ENCODE measurements around the gene ALKBH6. TPM values are rescaled to one million over a fixed set of nuclear protein-coding genes. Genes with fewer than 3 reads are reported as not detected.

ALKBH6 gene
- total RNA-seq: 10 to 100 TPM; 21.1 to 33.2 (median 24.9) TPM

DNA sequence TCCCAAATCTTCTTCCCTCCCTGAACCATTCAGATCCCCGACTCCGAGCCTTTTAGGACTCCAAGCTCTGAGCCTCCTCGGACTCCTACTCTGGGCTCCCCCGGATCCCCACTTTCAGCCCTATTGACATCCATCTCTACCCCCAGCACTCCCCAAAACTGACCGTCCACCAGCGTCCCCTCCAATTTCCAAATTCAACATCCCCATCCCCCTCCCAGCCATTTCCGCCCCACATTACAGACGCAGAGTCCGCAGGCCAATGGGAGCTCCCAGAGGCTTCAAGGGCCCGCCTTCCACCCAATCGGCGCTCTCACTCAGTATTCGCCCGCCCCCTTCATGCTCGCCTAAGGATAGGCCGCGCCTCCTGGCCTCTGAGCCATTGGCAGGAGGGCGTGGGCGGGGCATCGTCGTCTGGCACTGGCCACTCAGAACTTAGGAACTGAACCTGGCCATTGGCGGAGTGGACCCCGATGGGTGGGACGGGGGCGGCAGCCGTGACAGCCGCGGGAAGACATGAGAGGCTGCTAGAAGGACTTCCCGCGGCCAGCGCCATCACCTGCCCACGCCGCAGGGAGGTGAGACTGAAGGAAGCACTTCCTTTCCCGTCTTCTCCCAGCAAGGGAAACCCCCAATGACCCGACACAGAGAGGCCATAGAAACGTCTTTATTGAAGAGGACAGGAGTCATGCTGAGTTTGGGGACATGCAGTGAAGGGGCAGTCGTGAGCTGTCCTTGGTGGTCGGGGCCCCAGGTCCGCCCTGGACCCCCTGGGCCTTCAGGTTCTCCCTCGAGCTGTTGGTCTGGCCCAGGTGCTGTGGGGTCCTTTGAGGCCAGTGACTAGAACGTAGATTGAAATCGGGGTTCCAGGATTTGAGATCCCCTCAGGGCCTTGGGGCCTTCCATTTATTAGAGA is at the start of gene ALKBH6:
ALKBH6 (minus strand) TSS at position 202 of the 913 bp plus-strand sequence. CDS start 816 bp downstream, outside the sequence.
- H3K27ac ChIP-seq: peak within 1 kb of the TSS; percentile 72
- peaks cover 9% of the 10 kb centered on the region for H3K36me3 ChIP-seq
- peak; percentile 100 for DNase-seq (ENCODE audit: low spot score in 2 of 2)
- peaks cover 23% of the 10 kb centered on the region for H3K4me1 ChIP-seq
- no peak for TF ChIP-seq POLR2A (IDR thresholded peaks at IDR 0.05)
- peak in 1 of 3 donors; percentile 38 for TF ChIP-seq POLR2AphosphoS5 (IDR thresholded peaks at IDR 0.05)
- TF ChIP-seq, protein P1, sequence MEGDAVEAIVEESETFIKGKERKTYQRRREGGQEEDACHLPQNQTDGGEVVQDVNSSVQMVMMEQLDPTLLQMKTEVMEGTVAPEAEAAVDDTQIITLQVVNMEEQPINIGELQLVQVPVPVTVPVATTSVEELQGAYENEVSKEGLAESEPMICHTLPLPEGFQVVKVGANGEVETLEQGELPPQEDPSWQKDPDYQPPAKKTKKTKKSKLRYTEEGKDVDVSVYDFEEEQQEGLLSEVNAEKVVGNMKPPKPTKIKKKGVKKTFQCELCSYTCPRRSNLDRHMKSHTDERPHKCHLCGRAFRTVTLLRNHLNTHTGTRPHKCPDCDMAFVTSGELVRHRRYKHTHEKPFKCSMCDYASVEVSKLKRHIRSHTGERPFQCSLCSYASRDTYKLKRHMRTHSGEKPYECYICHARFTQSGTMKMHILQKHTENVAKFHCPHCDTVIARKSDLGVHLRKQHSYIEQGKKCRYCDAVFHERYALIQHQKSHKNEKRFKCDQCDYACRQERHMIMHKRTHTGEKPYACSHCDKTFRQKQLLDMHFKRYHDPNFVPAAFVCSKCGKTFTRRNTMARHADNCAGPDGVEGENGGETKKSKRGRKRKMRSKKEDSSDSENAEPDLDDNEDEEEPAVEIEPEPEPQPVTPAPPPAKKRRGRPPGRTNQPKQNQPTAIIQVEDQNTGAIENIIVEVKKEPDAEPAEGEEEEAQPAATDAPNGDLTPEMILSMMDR (IDR thresholded peaks at IDR 0.05): no peak
- no peak for TF ChIP-seq EP300 (IDR thresholded peaks at IDR 0.05)
- H3K4me3 ChIP-seq: peak within 1 kb of the TSS; percentile 64
- H3K9me3 ChIP-seq: no peaks in the 10 kb centered on the region
- under 1% methylated on average over 32 of the region's 42 CpGs for WGBS
- no peaks in the 10 kb centered on the region for H3K27me3 ChIP-seq

GRCh38 chr19:36061367-36061766 is 47.4 kb upstream of the ALKBH6 start:
- no peaks in the 10 kb centered on the region for H3K27me3 ChIP-seq
- TF ChIP-seq POLR2AphosphoS5 (IDR thresholded peaks at IDR 0.05): no peak
- TF ChIP-seq EP300 (IDR thresholded peaks at IDR 0.05): no peak
- TF ChIP-seq, protein P1 (IDR thresholded peaks at IDR 0.05): no peak
- no peak for TF ChIP-seq POLR2A (IDR thresholded peaks at IDR 0.05)
- WGBS: 100% methylated on average over 2 of the region's 2 CpGs
- no peak for DNase-seq (ENCODE audit: low spot score in 2 of 2)
- H3K9me3 ChIP-seq: no peaks in the 10 kb centered on the region
- H3K4me3 ChIP-seq: no peak overlapping the region
- no peak overlapping the region for H3K27ac ChIP-seq
- H3K36me3 ChIP-seq: no peaks in the 10 kb centered on the region
- H3K4me1 ChIP-seq: peaks cover 5% of the 10 kb centered on the region

- Histone ChIP-seq H3K4me1 (peaks cover 11% of the 10 kb centered on the region), H3K27ac (no peak overlapping the region), H3K4me3 (no peak overlapping the region), H3K27me3 (no peaks in the 10 kb centered on the region), H3K9me3 (no peaks in the 10 kb centered on the region), H3K36me3 (no peaks in the 10 kb centered on the region)
- DNase-seq (ENCODE audit: low spot score in 2 of 2): no peak
- WGBS: 75% methylated on average over 4 of the region's 4 CpGs
- no peak for TF ChIP-seq POLR2A (IDR thresholded peaks at IDR 0.05)
- TF ChIP-seq, protein P1 (IDR thresholded peaks at IDR 0.05): peak in 1 of 2 donors; percentile 30
These were observed 46.4 kb upstream of the ALKBH6 start for GRCh38 chr19:36060430-36060829.

DNA sequence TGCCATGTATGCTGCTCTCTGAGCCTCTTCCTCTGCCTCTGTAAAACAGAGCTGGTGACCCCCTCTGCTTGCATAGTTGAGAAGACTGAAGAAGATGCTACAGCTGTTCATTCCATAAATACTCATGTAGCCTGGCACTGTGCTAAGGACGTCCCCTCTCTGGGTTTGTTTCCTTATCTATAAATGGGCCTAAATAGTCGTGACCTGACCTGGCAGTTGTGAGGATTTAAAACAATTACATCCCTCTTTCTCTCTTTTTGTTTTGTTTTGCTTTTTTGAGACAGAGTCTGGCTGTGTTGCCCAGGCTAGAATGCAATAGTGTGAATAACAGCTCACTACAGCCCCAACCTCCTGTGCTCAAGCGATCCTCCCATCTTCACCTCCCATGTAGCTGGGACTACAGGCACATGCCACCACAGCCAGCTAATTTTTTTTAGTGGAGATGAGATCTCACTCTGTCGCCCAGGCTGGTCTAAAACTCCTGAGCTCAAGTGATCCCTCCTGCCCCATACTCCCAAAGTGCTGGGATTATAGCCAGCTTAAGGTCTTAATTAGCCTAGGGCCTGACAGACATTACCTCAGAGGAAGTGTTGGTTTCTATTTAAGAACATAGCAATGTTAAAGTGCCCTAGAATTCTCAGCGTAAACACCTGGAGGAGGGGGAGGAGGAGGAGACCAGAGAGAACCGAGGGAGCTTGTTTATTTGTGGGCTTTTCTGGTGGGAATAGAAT is 45.3 kb upstream of the ALKBH6 start:
- DNase-seq (ENCODE audit: low spot score in 2 of 2): no peak
- TF ChIP-seq POLR2A (IDR thresholded peaks at IDR 0.05) (no peak), POLR2AphosphoS5 (IDR thresholded peaks at IDR 0.05) (no peak), EP300 (IDR thresholded peaks at IDR 0.05) (no peak)
- TF ChIP-seq, protein P1 (IDR thresholded peaks at IDR 0.05): no peak
- Histone ChIP-seq H3K4me3 (no peak overlapping the region), H3K4me1 (peaks cover 19% of the 10 kb centered on the region), H3K27ac (no peak overlapping the region), H3K27me3 (no peaks in the 10 kb centered on the region), H3K9me3 (no peaks in the 10 kb centered on the region), H3K36me3 (no peaks in the 10 kb centered on the region)
- WGBS: 82% methylated on average over 6 of the region's 6 CpGs
